Neural progenitor cell (in vitro differentiated cells): ENCODE results near the gene KCNMA1. TPM values are rescaled to one million over a fixed set of nuclear protein-coding genes. Genes with fewer than 3 reads are reported as not detected.
A peak's percentile ranks its signal among the peaks of the same experiment; 100 is the strongest.

Experiments
- DNase-seq: peaks from one replicate; pipeline ENCODE4 v3.0.0-alpha.2; 2016; ENCODE audit warnings: low spot score
- H2AFZ ChIP-seq: fragments of 200-600 bp; sonication (generic); replicated peaks from 2 replicates; pipeline ENCODE4 v1.6.1; 2016; ENCODE audit warnings: antibody characterized with exemption
- H3F3A ChIP-seq: fragments of 200-600 bp; sonication (generic); 2 replicates; pipeline ENCODE4 v1.6.1; 2016; ENCODE audit warnings: antibody characterized with exemption, low read depth
- H3K27ac ChIP-seq: fragments of 200-600 bp; sonication (generic); 2 replicates; pipeline ENCODE4 v1.5.1; 2016; ENCODE audit warnings: mild to moderate bottlenecking
- H3K27me3 ChIP-seq: fragments of 200-600 bp; sonication (generic); 2 replicates; pipeline ENCODE4 v1.6.1; 2016; ENCODE audit warnings: mild to moderate bottlenecking, moderate library complexity
- H3K36me3 ChIP-seq: fragments of 200-600 bp; sonication (generic); 2 replicates; pipeline ENCODE4 v1.5.1; 2016
- H3K4me1 ChIP-seq: fragments of 200-600 bp; sonication (generic); 2 replicates; pipeline ENCODE4 v1.6.1; 2016; ENCODE audit warnings: mixed run types
- H3K4me2 ChIP-seq: fragments of 200-600 bp; sonication (generic); 2 replicates; pipeline ENCODE4 v1.6.1; 2016
- H3K4me3 ChIP-seq: fragments of 200-600 bp; sonication (generic); 2 replicates; pipeline ENCODE4 v1.5.1; 2016
- H3K79me2 ChIP-seq: fragments of 200-600 bp; sonication (generic); 2 replicates; pipeline ENCODE4 v1.6.1; 2016; ENCODE audit warnings: low read depth
- H3K9ac ChIP-seq: fragments of 200-600 bp; sonication (generic); 2 replicates; pipeline ENCODE4 v1.6.1; 2016
- H3K9me3 ChIP-seq: fragments of 200-600 bp; sonication (generic); 2 replicates; pipeline ENCODE4 v1.5.1; 2016; ENCODE audit warnings: low read depth
- H4K20me1 ChIP-seq: fragments of 200-600 bp; sonication (generic); 2 replicates; pipeline ENCODE4 v1.6.1; 2016; ENCODE audit warnings: low read depth
- H3K27ac Mint-ChIP-seq: 3 replicates; pipeline ENCODE4 v1.8.0; 2021; ENCODE audit warnings: mixed read lengths
- H3K27me3 Mint-ChIP-seq: 2 replicates; pipeline ENCODE4 v1.8.0; 2022; ENCODE audit warnings: low read depth, mild to moderate bottlenecking, inconsistent platforms, moderate library complexity, mixed read lengths; ENCODE audit not compliant: insufficient read depth
- H3K36me3 Mint-ChIP-seq: 3 replicates; pipeline ENCODE4 v1.8.0; 2021; ENCODE audit warnings: mixed read lengths
- H3K4me1 Mint-ChIP-seq: 3 replicates; pipeline ENCODE4 v1.8.0; 2021; ENCODE audit warnings: mixed read lengths
- H3K4me3 Mint-ChIP-seq: 3 replicates; pipeline ENCODE4 v1.8.0; 2021; ENCODE audit warnings: mild to moderate bottlenecking, moderate library complexity, mixed read lengths
- H3K9me3 Mint-ChIP-seq: 3 replicates; pipeline ENCODE4 v1.8.0; 2020; ENCODE audit warnings: mixed read lengths
- EZH2 ChIP-seq: fragments of 200-600 bp; sonication (generic); IDR thresholded peaks from 2 replicates; pipeline ENCODE4 v1.6.1; 2017; ENCODE audit warnings: antibody characterized with exemption, mild to moderate bottlenecking, moderate library complexity
- EZH2phosphoT487 ChIP-seq: fragments of 200-600 bp; sonication (generic); IDR thresholded peaks from 2 replicates; pipeline ENCODE4 v1.6.1; 2017; ENCODE audit warnings: antibody characterized with exemption
- total RNA-seq: library from RNA; depleted of rRNA; stranded (reverse); fragments of >200 nt; gene quantifications from 2 replicates; pipeline ENCODE4 v1.2.3, GENCODE V29; 2015; ENCODE audit warnings: low replicate concordance
- TF ChIP-seq, protein P1 (sequence below): fragments of 200-600 bp; sonication (generic); IDR thresholded peaks from 2 replicates; pipeline ENCODE4 v1.5.1; 2017; ENCODE audit warnings: antibody characterized with exemption, mild to moderate bottlenecking

The KCNMA1 gene
- total RNA-seq, 1 donor from 2014 or later: 2.4 TPM

DNA sequence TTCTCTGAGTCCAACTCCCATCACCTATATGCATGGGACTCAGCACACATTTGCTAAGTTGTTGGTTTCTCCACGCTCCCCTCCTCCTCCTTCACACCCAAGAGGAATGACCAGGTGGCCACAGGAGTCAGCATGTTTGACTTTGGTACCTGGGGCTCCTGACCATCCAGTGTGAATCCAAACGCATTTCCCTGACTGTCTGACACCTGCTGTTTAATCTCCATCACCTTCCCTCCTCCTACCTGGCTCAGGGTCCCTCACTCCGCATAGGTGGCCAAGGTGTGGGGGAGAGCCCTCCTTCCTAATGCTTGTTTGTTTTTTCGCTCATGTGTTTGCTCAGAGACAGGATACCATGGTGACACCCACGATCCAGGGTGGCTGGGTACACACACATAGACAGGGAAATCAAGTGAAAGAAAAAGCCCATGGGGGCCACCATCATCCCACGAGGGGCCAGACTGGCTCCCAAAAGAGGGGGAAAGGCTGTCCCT is 194.9 kb downstream of the KCNMA1 start:
- Histone ChIP-seq H3K27ac (no peak overlapping the region), H4K20me1 (no peaks in the 10 kb centered on the region), H3K36me3 (no peaks in the 10 kb centered on the region), H3K79me2 (no peaks in the 10 kb centered on the region), H3K9ac (no peak overlapping the region), H3K27me3 (no peaks in the 10 kb centered on the region), H2AFZ (no peak overlapping the region), H3K9me3 (no peaks in the 10 kb centered on the region), H3K4me1 (peaks cover 22% of the 10 kb centered on the region), H3K4me2 (no peak overlapping the region), H3F3A (no peaks in the 10 kb centered on the region), H3K4me3 (no peak overlapping the region)
- H3K4me3 Mint-ChIP-seq: no peak overlapping the region
- H3K27me3 Mint-ChIP-seq: peaks cover 14% of the 10 kb centered on the region
- DNase-seq: no peak
- TF ChIP-seq EZH2 (no peak), EZH2phosphoT487 (no peak)
- TF ChIP-seq, protein P1, sequence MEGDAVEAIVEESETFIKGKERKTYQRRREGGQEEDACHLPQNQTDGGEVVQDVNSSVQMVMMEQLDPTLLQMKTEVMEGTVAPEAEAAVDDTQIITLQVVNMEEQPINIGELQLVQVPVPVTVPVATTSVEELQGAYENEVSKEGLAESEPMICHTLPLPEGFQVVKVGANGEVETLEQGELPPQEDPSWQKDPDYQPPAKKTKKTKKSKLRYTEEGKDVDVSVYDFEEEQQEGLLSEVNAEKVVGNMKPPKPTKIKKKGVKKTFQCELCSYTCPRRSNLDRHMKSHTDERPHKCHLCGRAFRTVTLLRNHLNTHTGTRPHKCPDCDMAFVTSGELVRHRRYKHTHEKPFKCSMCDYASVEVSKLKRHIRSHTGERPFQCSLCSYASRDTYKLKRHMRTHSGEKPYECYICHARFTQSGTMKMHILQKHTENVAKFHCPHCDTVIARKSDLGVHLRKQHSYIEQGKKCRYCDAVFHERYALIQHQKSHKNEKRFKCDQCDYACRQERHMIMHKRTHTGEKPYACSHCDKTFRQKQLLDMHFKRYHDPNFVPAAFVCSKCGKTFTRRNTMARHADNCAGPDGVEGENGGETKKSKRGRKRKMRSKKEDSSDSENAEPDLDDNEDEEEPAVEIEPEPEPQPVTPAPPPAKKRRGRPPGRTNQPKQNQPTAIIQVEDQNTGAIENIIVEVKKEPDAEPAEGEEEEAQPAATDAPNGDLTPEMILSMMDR: no peak
- no peaks in the 10 kb centered on the region for H3K36me3 Mint-ChIP-seq
- no peak overlapping the region for H3K27ac Mint-ChIP-seq
- H3K9me3 Mint-ChIP-seq: no peaks in the 10 kb centered on the region
- peaks cover 27% of the 10 kb centered on the region for H3K4me1 Mint-ChIP-seq

DNA sequence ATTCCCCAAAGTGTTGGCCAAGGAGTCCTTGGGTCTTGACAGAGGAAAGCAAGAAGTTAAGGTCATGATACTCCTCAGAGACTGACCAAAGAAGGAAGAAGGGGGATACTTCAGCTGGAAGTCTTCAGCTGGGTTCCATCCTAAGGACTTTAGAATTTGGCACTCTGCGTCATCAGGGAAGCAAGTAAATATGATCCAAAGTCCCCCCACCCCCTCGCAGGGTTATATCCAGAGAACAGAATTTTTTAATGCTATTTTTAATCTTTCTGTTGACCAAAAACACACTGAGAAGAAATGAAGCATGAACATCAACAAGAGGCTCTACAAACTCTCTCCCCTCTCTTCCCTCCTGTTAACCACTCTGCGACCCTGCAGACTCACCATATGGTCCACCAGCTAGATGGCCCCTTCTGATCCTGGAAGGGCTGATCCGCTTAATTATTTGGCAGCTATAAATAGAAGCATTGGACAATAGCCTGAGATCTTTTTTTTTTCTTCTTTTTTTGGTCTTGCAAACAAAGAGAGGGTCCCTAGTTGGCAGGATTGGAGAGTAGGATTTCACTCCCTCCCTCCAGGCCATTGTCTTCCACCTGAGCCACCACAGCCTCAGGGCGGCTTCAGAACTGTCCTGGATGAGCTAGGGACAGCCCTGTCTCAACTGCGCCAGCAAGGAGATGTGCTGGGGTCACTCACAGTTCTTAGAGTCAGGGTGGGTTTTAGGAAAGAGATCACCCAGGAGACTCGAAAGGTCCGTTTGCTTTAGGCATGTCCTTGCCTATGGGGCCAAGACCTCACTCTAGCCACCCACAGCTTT is 196.0 kb downstream of the KCNMA1 start:
- Histone ChIP-seq H3K4me3 (no peak overlapping the region), H3K79me2 (no peaks in the 10 kb centered on the region), H3K9ac (no peak overlapping the region), H3K4me1 (peaks cover 23% of the 10 kb centered on the region), H3K9me3 (no peaks in the 10 kb centered on the region), H3K4me2 (peak overlapping the region; percentile 61), H3K27ac (peak overlapping the region; percentile 31), H2AFZ (no peak overlapping the region), H3F3A (no peaks in the 10 kb centered on the region), H4K20me1 (no peaks in the 10 kb centered on the region), H3K36me3 (no peaks in the 10 kb centered on the region), H3K27me3 (no peaks in the 10 kb centered on the region)
- Mint-ChIP-seq H3K4me1 (peaks cover 27% of the 10 kb centered on the region), H3K27ac (peak overlapping the region; percentile 65), H3K4me3 (no peak overlapping the region), H3K27me3 (peaks cover 16% of the 10 kb centered on the region), H3K9me3 (no peaks in the 10 kb centered on the region), H3K36me3 (no peaks in the 10 kb centered on the region)
- peak; percentile 49 for DNase-seq
- no peak for TF ChIP-seq EZH2phosphoT487

GRCh38 chr10:77436257-77436975 is 201.2 kb downstream of the KCNMA1 start:
- Histone ChIP-seq H3K36me3 (no peaks in the 10 kb centered on the region), H3K4me3 (no peak overlapping the region), H4K20me1 (no peaks in the 10 kb centered on the region), H3K4me2 (no peak overlapping the region), H3K9me3 (no peaks in the 10 kb centered on the region), H3F3A (peaks cover 9% of the 10 kb centered on the region), H3K79me2 (no peaks in the 10 kb centered on the region), H3K9ac (no peak overlapping the region), H3K27me3 (no peaks in the 10 kb centered on the region), H3K4me1 (peaks cover 34% of the 10 kb centered on the region), H3K27ac (no peak overlapping the region), H2AFZ (no peak overlapping the region)
- Mint-ChIP-seq H3K27me3 (peaks cover 6% of the 10 kb centered on the region), H3K36me3 (no peaks in the 10 kb centered on the region), H3K9me3 (no peaks in the 10 kb centered on the region), H3K4me3 (no peak overlapping the region), H3K27ac (no peak overlapping the region), H3K4me1 (peaks cover 16% of the 10 kb centered on the region)
- peak; percentile 34 for DNase-seq
- no peak for TF ChIP-seq EZH2
- TF ChIP-seq, protein P1: no peak
- TF ChIP-seq EZH2phosphoT487: no peak
